Effector memory CD4-positive, alpha-beta T cell (primary cell): Measurements from ENCODE around the gene NECTIN2.
"Not testable (repeated sequence)": the region's sequence is repeated elsewhere in the genome, so short reads cannot be mapped to it uniquely, and the experiment has no call there.

Source experiments
- DNase-seq, 3 donors: peaks; one replicate each; pipeline ENCODE4 v3.0.0-alpha.2; 2020
- H3K27ac ChIP-seq: 2 replicates; pipeline ENCODE4 v1.7.0; 2013; ENCODE audit warnings: mild to moderate bottlenecking, low read length, moderate library complexity; ENCODE audit not compliant: insufficient read depth, poor library complexity, severe bottlenecking
- H3K27me3 ChIP-seq: replicated peaks from 2 replicates; pipeline ENCODE4 v1.7.0; 2013; ENCODE audit warnings: mild to moderate bottlenecking, low read length; ENCODE audit not compliant: insufficient read depth, control insufficient read depth, poor library complexity, severe bottlenecking
- H3K36me3 ChIP-seq: 2 replicates; pipeline ENCODE4 v1.7.0; 2013; ENCODE audit warnings: mild to moderate bottlenecking, low read length, moderate library complexity; ENCODE audit not compliant: control insufficient read depth, insufficient read depth
- H3K4me1 ChIP-seq: 2 replicates; pipeline ENCODE4 v1.7.0; 2013; ENCODE audit warnings: low read length, mild to moderate bottlenecking; ENCODE audit not compliant: control insufficient read depth, insufficient read depth, poor library complexity, severe bottlenecking
- H3K4me3 ChIP-seq: 2 replicates; pipeline ENCODE4 v1.7.0; 2013; ENCODE audit warnings: low read length, low read depth, mild to moderate bottlenecking; ENCODE audit not compliant: insufficient read depth, poor library complexity, severe bottlenecking
- H3K9me3 ChIP-seq: 2 replicates; pipeline ENCODE4 v1.7.0; 2013; ENCODE audit warnings: mild to moderate bottlenecking, low read length, moderate library complexity; ENCODE audit not compliant: control insufficient read depth

The NECTIN2 gene

GRCh38 chr19:44924243-44924725 lies 78.2 kb downstream of the NECTIN2 start:
- Histone ChIP-seq H3K4me1 (peaks cover 2% of the 10 kb centered on the region), H3K27ac (no peak overlapping the region), H3K9me3 (no peaks in the 10 kb centered on the region), H3K27me3 (no peaks in the 10 kb centered on the region), H3K36me3 (no peaks in the 10 kb centered on the region), H3K4me3 (no peak overlapping the region)
- DNase-seq = no peak

GRCh38 chr19:44925114-44925891 lies 79.2 kb downstream of the NECTIN2 start:
- H3K36me3 ChIP-seq = no peaks in the 10 kb centered on the region
- H3K27me3 ChIP-seq = no peaks in the 10 kb centered on the region
- H3K27ac ChIP-seq = no peak overlapping the region
- no peaks in the 10 kb centered on the region for H3K9me3 ChIP-seq
- no peak for DNase-seq
- H3K4me3 ChIP-seq = no peak overlapping the region
- peaks cover 2% of the 10 kb centered on the region for H3K4me1 ChIP-seq

- not testable (repeated sequence) for H3K4me3 ChIP-seq, H3K27me3 ChIP-seq, H3K4me1 ChIP-seq, H3K9me3 ChIP-seq, DNase-seq, H3K27ac ChIP-seq, H3K36me3 ChIP-seq
Measured at GRCh38 chr19:44926245-44927077, 80.4 kb downstream of the NECTIN2 start.

- Histone ChIP-seq H3K36me3 (no peaks in the 10 kb centered on the region), H3K4me3 (no peak overlapping the region), H3K9me3 (no peaks in the 10 kb centered on the region), H3K27me3 (no peaks in the 10 kb centered on the region), H3K27ac (no peak overlapping the region), H3K4me1 (peaks cover 2% of the 10 kb centered on the region)
- DNase-seq = no peak
Measured at GRCh38 chr19:44927746-44928145, 81.6 kb downstream of the NECTIN2 start.

- Histone ChIP-seq H3K9me3 (no peaks in the 10 kb centered on the region), H3K36me3 (no peaks in the 10 kb centered on the region), H3K4me1 (peaks cover 2% of the 10 kb centered on the region), H3K27me3 (no peaks in the 10 kb centered on the region), H3K27ac (no peak overlapping the region), H3K4me3 (no peak overlapping the region)
- DNase-seq = no peak
Measured at GRCh38 chr19:44930088-44930487, 84.0 kb downstream of the NECTIN2 start.

GRCh38 chr19:44931541-44931940 lies 85.4 kb downstream of the NECTIN2 start:
- DNase-seq = no peak
- Histone ChIP-seq H3K27me3 (no peaks in the 10 kb centered on the region), H3K36me3 (no peaks in the 10 kb centered on the region), H3K4me3 (no peak overlapping the region), H3K27ac (no peak overlapping the region), H3K4me1 (peaks cover 2% of the 10 kb centered on the region), H3K9me3 (no peaks in the 10 kb centered on the region)
